NOMO-1 (cell line): ENCODE data around the gene FARS2.

Experiments
- DNase-seq, 2 experiments: peaks; one replicate each; lab custom pipeline; 2025; ENCODE audit not compliant: unreplicated experiment in 2 of 2; lab: John Stamatoyannopoulos, UW

The FARS2 gene

DNA sequence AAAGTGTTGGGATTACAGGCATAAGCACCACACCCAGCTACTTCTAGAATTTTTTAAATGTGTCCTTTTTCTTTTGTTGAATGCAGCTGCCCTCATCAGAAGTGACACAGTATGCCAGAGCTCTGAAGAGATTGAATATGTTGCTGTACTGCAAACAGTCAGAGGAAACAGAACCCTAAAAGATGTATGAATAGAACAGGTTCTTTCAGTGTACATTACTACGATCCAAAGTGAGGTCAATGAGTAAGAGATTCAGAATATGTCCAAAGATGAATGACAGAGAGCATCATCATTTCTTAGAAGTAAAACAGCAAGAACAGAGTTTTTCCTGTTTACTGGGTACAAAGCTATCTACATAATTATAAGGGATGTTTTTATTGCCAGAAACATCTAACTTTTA lies 476.9 kb downstream of the FARS2 start:
- no peak for DNase-seq

DNA sequence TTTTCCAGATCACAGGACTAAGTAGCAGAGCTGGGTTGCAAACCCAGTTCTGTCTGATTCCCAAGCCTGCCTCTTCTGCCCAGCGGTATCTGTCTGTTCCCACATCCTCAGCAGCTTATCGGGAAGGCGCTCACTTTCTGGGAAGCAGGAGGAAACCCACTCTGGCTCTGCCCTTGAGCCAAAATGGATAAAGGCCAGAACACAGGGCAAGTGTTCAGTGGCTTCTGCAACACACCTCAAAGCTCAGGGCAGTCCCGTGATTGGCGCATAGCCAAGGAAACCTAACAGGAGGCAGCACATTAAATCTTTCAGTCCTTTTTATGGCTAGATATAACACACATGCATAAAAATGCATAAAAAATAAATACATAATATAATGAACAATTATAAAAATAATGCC lies 483.2 kb downstream of the FARS2 start:
- no peak for DNase-seq

DNA sequence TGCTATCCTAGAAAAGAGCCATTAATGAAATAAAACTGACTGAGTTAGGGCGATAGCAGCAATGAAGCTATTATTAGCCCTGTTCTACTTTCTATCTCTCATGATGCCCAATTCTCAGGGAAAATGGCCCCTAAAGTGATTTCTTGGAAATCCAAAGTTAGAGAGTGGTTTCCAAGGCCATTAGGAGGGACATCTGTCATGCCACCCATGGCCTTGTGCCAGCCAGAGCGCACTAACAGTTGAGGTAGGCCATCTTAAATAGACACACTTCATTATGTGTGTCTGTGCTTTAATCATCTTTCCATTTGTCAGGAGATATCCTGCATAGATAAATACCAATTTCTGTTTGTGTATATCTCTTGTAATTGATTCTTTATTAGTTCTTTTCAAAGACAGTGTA lies 483.8 kb downstream of the FARS2 start:
- no peak for DNase-seq

DNA sequence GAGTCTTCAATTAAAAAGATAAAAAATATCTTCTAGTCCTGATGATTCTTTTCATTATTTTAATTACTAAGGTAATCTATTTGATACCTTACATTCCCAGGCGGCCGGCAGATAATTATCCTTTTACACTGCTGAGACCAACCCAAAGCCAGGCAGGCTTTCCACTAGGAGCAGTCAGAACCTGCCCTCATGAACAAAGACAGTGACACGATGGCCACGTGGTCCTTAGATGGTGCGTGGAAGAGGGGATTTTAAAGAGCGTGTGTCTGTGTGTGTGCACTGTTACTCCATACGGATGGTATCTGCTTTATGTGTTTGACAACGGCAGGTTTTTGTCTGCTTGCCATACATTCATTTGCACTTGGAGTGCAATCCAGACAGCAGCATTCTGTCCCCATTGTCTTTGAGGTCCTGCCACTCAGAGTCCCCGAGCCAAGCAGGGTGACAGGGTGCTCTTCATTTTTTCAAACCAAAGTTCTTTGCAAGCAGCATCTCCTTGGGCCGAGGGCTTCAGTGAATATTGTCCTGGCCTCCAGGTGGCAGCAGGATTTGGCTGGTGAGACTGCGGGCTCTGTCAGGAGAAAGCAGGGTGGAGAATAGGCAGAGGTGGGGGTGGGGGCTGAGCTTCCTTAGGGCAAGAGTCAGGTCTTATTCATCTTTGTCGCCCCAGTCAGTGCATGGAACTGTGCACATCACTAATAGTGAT lies 484.9 kb downstream of the FARS2 start:
- no peak for DNase-seq

DNA sequence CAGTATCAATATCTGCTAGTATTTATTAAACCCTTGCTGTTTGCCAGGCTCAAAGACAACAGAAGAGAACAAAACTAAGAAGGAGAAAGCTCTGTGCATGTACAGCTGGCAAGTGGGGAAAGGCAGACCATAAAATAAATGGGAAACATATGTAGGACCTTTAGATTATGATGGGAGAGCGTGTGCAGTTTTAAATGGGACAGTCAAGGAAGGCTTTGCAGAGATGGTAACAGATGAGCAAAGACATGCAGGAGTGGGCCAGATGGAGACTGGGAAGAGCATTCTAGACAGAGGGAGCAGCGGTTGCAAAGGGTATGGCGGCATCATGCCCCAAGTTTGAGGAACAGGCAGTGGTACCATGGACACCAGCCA lies 485.4 kb downstream of the FARS2 start:
- DNase-seq = no peak

DNA sequence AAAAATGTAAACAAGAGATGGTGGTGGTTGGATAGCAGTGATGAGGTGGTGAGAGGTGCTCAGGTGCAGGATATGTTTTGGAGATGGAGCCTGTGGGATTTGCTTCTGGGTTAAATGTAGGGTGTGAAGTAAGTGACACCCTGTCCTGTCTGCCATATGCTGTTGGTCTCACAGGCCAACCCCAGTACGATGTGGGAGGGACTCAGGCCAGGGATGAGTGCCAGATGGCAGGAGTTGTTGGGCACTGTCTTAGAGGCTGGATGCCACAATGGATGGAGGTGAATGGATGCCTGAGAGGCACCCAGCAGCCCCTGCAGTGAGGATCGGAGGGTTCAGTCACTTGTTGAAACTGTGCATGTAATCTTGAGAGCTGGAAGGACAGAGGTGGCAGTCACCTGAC lies 486.1 kb downstream of the FARS2 start:
- DNase-seq = no peak

DNA sequence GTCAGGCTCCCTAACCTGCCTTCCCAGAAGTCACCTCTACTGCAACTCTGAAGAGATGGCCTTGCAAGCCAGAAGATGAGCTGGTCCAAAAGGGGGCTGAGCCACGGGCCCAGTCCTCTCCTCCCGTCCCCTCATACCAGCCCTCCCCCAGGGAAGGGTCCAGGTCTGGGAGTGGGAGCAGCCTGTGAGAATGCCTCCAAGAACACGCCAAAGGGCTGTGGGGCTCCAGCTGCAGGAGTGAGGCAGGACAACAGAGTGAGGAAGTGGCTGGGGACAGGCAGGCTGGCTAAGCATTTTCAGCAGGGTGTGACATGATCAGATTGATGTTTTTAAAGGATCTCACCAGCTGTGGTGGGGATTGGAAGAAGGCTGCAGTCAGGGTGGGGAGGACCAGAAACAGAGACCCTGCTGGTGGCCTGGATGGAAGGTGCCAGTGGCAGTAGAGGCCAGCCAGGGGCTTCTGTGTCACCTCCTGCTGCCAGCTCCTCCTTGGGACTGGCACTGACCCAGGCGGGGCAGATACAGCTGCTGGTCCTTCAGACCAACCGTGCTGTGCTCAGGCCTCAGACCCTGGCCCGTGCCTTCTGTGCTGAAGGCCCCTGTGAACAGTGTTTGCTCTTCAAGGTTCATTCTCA lies 487.8 kb downstream of the FARS2 start:
- no peak for DNase-seq

DNA sequence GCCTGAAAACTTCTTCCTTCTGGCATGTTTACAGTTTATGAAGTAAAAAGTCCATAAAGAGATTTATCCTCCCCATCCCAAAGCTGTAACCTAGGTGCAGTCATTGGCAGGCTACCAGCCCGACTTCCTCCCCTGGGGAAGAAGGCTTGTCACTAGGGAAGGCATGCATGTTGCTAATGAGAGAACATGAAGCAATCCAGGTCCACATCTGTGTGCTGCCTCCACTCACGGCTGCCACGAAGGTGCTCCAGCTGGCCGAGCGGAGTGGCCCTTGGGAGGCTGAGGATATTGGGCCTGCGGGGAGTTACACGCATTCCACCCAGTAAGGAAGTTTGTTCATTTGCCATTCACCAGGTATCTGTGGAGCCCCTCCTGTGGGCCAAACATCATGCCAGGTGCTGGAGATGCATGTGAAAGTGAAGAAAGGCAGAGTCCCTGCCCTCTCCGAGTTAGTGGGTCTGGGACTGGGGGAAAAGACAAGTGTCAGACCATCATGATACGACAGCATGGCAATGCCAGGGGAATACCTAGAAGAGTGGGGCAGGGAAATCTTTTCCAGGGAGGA lies 488.4 kb downstream of the FARS2 start:
- DNase-seq = no peak

DNA sequence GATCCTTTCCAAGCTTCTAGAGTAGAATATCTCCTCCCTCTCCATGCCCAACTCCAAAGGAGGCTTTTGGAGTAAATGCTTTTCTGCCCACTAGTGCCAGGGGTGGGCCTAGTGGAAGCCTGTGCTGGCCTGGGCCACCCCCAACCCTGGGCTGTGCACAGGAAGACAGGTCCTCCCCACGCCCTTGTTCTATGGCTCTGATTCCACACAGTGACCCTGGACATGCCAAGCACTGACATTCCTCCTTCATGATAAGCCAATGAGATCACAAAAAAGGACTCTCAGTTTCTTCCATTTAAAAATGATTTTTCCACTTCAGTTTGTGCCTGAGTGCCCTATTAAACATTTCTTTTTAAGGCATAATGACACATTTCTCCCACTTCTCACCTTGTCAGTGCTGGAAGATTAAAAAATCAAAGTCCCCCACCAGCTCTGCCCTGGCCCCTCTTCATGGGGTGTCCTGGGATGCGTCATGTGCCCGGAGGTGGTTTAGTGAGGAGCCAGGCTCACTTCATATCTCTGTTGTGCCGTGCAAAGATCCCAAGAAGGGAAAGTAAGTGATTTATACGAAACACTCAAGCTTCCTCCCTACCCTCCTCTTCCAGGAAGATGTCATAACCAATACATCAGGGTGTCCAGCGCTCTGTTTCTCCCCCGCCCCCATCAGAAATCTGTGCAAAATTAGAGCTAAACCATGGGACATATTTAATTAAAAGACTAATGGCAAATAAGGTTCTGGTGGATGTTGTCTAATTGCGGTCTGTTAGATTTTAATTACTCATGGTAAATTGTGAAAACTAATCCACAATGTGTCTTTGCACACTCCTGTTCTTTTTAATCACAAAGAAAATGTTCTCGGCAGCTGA lies 490.4 kb downstream of the FARS2 start:
- no peak for DNase-seq

DNA sequence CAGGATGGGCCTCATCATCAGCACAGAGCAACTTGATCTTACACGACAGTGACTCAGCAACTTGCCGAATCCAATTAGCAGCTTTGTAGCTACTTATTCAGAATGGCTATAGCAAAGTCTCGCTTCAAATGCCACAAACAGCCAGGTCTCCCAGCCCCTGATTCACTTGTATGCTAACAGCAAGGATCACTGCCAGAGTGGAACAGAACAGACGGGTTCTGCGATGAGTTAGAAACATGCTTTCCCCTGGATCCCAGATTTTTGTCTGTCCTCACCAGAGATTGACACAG lies 491.0 kb downstream of the FARS2 start:
- DNase-seq = peak in 1 of 2 experiments; percentile 32

DNA sequence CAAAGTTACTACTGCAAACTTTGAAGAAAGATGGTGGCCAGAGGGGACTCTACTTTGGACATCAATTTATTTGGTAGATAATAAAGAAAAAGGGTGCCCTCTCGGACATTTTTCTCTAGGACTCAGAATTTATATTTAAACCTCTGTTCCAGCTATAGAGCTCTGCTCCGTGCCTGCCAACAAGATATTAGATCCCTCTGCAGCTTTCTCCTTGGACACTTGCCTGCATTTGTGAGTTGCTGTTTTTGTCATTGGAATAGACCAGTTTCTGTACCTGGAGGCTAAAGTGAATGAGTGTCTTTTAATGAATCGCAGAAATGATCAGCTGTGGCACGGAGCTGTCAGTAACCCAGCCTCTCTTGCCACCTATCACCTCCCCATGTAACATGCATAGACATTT lies 491.9 kb downstream of the FARS2 start:
- DNase-seq = no peak

DNA sequence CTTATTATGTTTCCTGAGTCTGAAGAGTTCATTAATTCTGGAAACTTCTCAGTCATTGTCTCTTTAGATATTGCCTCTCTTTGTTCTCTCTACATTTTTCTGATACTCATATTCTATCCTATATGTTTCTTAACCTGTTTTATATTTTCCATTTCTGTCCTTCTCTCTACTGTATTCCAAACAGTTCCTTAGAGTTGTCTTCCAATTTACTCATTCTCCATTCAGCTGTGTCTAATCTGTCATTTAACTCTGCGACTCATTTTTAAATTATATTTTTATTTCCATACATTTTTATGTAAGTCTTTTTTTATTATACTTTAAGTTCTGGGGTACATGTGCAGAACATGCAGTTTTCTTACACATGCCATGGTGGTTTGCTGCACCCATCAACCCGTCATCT lies 493.6 kb downstream of the FARS2 start:
- DNase-seq = no peak

DNA sequence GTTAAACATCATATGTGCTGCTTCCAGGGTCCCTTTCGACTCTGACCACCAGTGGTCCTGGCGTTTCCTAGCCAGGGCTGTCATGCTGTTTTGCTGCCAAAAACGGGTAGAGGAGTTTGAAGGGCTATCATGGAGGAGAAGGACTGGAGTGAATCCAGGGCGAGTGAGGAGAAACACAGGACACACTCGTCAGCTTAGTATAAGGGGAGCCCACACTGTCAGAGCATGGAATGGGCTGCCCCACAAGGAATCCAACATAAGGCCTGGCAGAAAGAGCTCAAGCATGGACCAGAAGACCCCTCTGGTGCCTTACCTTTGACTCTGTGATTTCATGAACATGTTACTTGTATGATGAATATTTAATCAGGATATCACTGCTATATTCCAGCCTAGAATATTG lies 498.3 kb downstream of the FARS2 start:
- DNase-seq = no peak

DNA sequence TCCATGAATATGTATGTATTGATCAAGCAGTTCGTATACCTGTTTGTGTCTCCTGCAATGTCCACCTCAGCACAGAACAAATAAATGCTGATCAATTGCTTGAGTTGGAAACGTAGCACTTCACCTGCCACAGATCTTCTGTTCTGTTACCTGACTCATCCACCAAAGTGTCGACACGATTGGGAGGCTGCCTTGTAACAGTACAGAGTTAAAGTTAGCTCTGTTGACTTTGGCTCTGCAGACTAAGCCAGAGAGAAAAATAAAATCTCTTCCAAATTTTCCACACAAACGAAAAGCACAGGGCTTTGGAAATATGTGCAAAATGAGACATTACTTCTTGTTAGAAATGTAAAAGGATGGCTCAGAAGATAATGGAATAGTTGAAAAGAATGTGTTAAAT lies 500.1 kb downstream of the FARS2 start:
- DNase-seq = no peak

DNA sequence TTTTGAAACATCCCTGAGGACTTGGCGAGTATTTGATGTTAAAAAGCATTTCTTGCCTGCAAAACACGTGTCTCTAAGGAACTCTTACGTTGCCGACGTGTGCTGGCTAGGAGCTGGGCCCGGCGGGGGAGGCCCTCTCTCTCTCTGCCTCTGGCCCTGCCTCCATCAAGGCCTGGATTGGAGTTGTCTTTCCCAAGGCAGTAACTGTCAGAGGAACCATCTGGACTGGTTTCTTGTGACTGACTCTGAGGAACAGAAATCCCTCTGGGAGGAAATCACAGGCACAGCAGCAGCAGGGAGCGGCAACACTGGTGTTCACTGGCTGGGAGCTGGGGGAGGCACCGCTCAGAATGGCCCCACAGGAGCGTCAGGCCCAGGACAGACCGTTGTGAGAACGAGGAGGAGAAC lies 501.3 kb downstream of the FARS2 start:
- no peak for DNase-seq

DNA sequence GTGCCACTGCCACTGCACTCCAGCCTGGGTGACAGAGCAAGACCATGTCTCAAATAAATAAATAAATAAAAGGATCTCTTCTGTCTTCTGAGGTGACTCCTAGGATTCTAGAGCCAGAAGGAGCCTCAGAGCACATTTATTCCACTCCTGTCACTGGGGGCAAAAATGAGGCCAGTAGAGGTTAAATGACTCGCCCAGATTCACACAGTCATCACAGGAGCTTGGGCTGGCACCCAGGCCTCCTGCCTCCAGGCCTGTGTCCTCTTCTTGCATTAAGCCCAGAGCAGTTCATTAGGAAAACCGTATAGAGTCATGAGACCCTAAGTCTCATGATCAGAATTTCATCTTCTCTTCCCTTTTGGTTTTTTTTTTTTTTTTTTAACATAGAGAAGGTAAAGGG lies 502.1 kb downstream of the FARS2 start:
- no peak for DNase-seq

DNA sequence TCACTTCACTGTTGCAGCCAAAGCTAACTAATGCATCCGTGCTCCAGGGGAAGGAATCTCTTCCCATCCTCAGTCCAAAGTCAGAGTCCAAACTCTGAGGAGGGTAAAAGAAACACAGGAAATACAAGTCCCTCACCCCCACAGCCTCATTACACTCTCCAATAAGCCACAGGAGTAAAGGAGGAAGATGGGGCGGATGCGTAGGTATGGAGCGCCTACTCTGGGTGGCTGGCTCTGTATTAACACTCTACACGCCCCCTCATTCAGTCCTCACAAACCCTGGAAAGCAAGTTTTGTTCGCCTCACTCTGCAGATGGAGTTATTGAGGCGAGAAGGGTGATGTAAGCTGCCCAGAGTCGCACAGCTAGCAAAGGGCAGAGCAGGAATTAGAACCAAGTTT lies 502.6 kb downstream of the FARS2 start:
- no peak for DNase-seq

DNA sequence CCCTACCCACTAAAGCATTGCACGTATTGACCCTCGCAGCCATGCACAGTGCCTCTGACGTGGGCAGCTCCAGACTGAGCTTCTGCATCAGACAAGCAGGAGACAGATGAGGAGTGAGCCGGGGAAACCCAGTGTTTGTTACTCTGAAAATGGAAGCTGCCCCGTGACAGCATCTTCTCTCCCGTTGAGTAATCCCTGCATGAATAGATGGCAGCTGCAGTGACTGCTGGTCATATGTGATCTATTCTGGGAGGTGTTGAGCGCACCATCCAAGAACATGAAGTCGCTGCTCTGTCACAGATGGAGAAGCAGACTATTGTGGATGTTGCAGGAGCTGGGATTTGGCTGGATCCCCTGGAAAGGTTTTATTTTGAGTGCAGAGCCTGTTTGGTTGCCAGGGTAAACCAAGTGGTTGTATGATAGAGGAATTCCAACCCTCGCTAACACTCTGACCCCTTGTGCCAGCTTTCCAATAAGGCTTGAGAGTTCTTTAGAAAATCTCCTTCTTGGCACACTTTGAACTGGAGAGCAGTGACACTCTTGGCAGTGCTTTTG lies 503.2 kb downstream of the FARS2 start:
- DNase-seq = no peak

DNA sequence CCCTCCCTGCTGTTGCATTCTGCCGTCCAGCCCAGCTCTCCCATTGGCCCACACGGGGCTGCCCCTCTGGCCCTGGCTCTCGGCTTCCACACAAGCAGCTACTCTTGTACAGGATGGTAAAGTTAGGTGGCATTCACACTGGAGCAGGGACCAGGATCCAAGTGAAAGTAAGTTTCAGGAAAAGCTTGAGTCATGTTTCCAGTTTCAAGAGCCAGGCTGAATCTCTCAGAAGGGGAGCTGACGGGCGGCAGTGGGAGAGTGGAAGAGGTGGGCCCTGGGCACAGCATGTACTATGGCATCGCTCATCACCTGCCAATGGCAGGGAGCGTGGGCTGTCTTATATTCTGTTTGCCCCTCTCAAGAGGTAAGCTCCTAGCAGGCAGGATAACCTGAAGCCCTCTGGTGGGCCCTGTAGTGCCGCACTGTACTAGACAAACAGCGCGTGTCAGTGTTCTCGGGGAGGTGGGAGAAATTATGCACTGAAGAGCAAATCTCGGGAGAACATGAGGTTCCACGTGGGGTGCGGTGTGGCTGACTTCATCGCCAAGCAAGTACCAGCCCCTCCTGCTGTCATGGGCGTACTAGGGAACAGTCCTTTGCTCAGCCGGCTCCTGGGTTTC lies 503.9 kb downstream of the FARS2 start:
- no peak for DNase-seq

DNA sequence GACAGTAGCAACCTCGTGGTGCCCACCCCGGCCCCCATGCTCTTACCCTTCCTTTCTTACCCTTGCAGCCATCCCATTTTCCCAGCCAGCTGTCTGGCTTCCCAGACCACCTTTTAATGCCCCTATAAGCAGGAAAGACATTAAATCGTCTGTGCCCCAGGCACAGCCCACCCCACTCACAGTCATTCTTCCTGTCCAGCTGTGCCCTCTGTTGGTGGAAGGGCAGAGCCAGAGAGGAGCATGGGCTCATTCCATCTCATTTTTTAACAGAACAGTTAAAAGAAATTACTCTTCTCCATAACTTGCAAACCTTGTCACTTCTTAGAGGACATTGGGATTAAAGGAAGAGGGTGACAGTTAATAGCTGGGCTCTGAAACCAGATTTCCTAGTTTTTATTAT lies 504.9 kb downstream of the FARS2 start:
- DNase-seq = no peak

DNA sequence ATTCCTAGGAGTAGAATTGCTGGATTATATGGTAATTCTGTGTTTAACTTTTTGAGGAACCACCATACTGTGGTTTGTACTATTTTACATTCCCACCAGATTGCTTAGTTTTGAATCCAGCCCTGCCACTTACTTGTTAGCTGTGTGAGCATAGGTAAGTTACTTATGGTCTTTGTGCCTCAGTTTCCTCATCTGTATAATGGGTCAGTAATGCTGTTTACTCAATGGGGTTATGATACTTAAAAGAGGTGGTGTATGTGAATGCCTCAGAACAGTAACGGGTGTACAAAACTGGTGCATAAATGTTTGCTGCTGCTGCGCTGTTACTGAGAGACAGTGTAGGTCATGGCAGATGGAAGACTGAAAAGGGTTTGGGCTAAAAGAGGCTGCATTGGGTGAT lies 506.2 kb downstream of the FARS2 start:
- DNase-seq = no peak
